ENCODE results near the gene ITGA11.

Gene ITGA11

DNA sequence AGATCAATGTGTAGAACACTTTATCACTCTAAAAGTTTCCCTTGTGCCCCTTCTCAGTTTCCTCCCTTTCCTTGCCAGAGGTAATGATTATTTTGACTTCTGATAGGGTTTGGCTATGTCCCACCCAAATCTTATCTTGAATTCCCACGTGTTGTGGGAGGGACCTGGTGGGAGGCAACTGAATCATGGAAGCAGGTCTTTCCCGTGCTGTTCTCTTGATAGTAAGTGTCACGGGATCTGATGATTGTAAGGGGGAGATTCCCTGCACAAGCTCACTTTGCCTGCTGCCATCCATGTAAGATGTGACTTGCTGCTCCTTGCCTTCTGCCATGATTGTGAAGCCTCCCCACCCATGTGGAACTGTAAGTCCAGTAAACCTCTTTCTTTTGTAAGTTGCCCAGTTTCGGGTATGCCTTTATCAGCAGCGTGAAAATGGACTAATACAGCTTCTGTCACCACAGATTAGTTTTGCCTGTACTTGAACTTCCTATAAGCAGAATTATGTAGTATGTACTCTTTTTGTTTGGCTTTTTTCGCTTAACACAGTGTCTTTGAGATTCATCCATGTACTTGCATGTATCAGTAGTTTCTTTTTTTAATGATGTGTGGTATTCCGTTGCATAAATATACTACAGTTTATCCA lies 147.2 kb downstream of the ITGA11 start:
- TF ChIP-seq POLR2A (IDR thresholded peaks at IDR 0.05; ENCODE audit: low read depth, low read length): no peak
- no peak for FAIRE-seq
- DNase-seq (ENCODE audit: insufficient read length, low spot score): no peak

DNA sequence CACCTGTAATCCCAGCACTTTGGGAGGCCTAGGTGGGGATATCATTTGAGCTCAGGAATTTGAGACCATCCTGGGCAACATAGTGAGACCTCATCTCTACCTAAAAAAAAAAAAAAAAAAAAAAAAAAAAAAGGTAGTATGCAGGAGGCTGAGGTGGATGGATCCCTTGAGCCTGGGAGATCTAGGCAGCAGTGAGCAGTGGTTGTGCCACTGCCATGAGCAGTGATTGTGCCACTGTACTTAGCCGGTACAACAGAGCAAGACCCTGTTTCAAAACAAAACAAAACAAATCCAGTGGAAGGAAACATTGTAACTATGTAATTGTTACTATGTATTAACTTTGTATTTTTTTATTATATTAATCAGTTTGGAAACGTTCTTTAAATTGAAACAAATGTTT lies 148.6 kb downstream of the ITGA11 start:
- DNase-seq (ENCODE audit: insufficient read length, low spot score): no peak
- no peak for FAIRE-seq
- TF ChIP-seq POLR2A (IDR thresholded peaks at IDR 0.05; ENCODE audit: low read depth, low read length): no peak

DNA sequence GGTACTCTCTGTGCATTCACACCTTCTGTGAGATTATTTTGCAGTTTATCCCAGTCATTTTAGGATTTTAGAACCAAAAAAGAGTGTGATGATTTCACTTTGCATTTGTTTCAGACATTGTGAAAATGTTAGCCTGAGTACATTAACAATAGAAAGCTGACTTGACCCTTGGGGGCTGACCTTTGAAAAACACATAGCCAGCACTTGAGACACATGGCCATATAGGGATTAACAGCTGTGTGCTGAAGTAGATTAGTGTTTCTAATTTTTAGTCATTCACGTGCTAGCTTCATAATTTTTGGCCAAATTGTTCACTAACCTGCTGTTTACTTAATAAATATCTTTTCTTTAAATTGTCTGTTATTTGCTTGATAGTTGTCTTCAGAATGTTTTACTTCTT lies 151.0 kb downstream of the ITGA11 start:
- DNase-seq (ENCODE audit: insufficient read length, low spot score) (no peak), FAIRE-seq (no peak)
- TF ChIP-seq POLR2A (IDR thresholded peaks at IDR 0.05; ENCODE audit: low read depth, low read length): no peak

DNA sequence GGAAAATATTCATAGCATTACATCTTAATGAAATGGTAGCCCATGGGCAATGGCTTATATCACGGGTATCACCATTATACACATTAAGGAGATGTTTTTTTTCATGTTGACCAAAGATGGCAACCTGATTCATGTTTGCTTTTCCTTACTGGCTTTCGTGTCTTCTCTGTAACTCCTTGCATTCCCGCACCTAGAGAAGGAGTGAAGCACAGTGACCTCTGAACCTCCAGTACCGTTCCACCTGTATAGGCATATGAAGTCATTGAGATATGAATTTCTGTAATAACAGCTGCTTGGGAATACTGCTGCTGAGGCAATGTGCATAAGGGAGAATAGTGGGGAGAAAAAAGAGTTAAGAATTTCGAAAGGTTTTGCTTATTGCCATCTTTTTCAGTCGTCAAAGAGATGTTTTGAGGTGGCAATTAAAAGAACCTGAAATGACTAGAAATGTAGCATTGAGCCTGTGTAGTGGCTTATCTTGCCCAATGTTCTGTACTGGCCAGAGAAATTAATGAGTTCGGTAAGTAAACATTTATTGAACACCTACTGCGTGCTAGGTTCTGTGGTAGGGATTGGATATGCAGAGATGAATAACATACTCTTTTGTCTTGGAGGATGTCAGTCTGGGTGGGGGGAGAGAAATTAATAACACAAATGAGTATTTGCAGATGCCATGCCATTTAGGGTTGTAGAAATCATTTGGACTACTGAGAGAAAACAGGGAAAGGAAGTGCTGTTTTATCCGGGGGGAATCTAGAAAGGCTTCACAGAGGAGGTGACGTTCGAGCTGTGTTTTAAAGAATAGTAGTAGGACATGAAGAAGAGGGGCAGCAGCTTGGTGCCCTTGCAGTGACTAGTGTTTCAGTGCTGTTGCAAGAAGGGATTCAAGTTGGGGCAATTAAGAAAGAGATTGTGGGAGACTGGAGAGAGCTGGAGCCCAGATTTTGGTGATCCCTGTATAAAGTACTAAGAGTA lies 151.9 kb downstream of the ITGA11 start:
- no peak for TF ChIP-seq POLR2A (IDR thresholded peaks at IDR 0.05; ENCODE audit: low read depth, low read length)
- FAIRE-seq: no peak
- no peak for DNase-seq (ENCODE audit: insufficient read length, low spot score)

DNA sequence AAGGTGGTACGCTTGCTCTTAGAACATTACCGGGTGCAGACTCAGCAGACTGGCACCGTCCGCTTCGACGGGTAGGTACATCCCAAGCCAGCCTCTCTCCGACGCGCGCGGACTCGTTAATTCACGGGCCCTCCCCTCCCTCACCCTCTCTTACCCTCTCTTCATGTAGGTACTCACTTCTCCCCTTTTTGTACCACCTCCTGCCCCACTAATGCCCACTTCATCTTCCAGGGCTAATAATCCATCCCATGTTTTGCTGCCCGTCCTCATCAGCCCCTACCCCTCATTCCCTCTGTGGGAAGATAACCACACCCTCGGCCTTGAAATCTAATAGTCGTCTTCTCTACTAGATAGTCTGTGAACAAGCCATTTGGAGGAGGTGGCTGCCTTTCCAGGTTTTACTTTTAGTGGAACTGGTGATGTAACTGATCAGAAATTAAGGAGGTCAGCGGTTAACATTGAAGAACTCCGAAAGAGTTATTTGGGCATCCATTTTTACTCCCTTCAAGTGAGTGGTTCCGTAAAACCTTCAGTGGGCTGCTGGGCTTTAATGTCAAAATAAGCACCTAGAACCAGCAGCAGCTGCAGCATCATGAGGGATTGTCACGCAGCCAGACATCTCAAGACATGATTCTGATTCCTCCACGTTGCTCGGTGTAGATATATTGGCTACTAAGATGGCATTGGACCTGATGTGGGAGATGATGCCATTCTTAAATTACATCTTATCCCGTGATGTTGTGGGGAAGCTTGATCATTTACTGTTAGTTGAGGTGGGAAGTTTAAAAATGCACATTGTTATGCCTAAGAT lies 153.2 kb downstream of the ITGA11 start:
- TF ChIP-seq POLR2A (IDR thresholded peaks at IDR 0.05; ENCODE audit: low read depth, low read length): no peak
- no peak for FAIRE-seq
- DNase-seq (ENCODE audit: insufficient read length, low spot score): no peak

DNA sequence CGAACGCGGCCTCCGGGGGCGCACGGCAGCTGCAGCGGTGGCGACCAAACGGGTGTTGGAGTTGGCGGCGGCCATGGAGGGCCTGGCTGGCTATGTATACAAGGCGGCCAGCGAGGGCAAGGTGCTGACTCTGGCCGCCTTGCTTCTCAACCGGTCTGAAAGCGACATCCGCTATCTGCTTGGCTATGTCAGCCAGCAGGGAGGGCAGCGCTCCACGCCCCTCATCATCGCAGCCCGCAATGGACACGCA lies 153.7 kb downstream of the ITGA11 start:
- FAIRE-seq: no peak
- no peak for DNase-seq (ENCODE audit: insufficient read length, low spot score)

DNA sequence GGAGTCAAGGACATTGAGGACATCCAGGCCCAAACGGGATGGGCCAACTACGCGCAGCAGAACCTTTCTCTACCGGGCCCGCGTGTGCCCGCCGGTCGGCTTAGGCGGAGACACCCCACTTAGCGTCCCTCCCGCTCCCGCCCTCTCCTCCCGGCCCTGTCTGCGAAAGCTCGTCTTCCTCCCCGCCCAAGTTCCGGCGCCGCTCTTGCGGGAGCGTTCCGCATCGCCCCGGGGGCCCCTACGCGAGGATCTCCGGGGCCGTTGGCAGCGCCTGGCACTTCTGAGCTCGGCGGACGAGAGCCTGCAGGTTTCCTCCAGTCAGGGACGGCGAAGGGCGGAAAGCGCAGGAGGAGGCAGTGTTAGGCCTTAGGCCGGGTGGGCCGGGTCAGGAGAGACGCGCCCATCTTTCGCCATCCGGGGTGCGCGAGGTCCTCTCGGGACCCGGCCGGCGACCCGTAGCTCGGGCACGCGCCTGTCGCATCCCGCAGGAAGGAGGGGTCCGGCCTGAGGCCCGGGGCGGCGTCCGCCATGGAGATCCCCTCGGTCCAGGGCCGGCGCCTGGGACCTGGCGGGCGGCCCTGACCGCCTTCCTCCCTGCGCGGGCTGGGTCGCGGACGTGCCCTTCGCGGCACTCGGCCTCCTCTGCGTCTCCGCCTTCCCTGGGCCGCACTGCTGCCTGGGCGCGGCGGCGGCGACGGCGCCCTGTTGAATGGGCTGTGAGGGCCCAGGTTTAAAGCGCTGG lies 154.2 kb downstream of the ITGA11 start, which contains the start of gene FEM1B:
Gene FEM1B, plus strand, starts transcription at position 143 of the 742 bp plus-strand sequence. CDS start 673 bp downstream, outside the sequence.
- no peak for FAIRE-seq
- peak; percentile 36 for TF ChIP-seq POLR2A (IDR thresholded peaks at IDR 0.05; ENCODE audit: low read depth, low read length)

More for the DNA sequence above, 153.7 kb downstream of the ITGA11 start:
- TF ChIP-seq POLR2A (IDR thresholded peaks at IDR 0.05; ENCODE audit: low read depth, low read length): no peak

DNA sequence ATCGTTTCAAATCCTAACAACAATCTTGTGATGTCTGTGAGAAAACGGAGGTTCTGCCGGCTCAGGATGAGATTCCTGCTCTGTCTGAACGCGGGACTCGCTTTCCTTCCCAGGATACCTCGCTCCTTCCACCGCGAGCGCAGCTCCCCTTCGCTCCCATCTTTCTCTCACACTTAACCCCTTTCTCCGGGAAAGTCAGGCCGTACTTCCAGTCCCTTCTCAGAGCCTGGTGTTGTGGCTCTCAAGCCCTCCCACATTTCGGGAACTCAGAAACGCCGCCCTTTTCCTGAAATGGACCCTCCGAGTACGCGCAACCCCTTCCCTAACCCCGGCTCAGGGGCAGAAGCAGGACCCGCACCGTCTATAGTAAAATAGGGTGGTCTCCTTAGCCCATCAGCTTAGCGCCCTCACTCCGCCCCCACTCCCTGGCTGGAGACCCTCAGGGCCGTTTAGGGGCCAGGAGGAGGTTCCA lies 154.8 kb downstream of the ITGA11 start:
- no peak for DNase-seq (ENCODE audit: insufficient read length, low spot score)
- no peak for FAIRE-seq
- no peak for TF ChIP-seq POLR2A (IDR thresholded peaks at IDR 0.05; ENCODE audit: low read depth, low read length)

More for the DNA sequence above, 154.2 kb downstream of the ITGA11 start, which contains the start of gene FEM1B:
- peak; percentile 52 for DNase-seq (ENCODE audit: insufficient read length, low spot score)

DNA sequence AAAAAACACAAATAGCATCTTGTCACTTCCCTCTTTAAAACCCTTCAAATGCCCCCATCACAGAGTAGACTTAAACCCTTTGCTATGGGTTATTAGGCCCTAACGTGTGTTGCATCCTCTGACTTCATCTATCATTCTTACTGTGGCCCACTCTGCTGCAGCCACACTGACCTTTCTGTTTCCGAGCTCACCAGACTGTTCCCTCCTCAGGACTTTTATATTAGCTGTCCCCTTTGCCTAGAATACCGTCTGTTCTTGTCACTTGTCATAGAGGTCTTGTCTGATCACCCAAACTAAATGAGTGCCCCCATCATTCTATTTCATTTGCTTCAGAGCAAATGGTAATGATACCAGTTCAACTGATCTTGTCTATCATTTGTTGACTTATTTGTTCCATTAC lies 155.3 kb downstream of the ITGA11 start:
- DNase-seq (ENCODE audit: insufficient read length, low spot score) (no peak), FAIRE-seq (no peak)
- no peak for TF ChIP-seq POLR2A (IDR thresholded peaks at IDR 0.05; ENCODE audit: low read depth, low read length)

DNA sequence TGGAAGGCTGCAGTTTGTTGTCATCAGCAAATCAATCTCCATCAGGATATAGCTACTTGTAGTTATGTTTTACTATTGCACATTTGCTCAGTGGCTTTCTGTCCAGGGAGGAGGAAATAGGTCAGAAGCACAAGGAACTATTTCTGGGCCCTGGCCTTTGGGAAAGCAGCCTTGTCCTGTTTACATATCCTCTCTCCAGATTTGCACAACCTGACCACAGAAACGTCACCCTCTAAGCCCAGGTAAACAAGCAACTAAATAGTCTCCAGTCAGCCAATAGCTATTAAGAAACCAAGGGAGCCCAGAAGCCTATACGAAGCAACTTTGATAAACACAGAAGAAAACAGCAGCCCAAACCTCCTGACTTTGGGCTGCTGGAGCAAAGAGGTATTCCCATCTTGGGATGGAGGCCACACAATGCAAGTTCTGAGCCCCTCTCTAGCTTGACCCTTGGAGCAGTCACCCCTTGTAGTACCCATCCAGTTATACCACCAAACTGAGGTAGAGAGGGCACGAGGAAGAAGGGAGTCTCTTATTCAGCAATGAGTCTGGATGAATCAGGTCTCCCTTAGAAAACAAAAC lies 156.7 kb downstream of the ITGA11 start:
- DNase-seq (ENCODE audit: insufficient read length, low spot score) (no peak), FAIRE-seq (no peak)
- TF ChIP-seq POLR2A (IDR thresholded peaks at IDR 0.05; ENCODE audit: low read depth, low read length): no peak

DNA sequence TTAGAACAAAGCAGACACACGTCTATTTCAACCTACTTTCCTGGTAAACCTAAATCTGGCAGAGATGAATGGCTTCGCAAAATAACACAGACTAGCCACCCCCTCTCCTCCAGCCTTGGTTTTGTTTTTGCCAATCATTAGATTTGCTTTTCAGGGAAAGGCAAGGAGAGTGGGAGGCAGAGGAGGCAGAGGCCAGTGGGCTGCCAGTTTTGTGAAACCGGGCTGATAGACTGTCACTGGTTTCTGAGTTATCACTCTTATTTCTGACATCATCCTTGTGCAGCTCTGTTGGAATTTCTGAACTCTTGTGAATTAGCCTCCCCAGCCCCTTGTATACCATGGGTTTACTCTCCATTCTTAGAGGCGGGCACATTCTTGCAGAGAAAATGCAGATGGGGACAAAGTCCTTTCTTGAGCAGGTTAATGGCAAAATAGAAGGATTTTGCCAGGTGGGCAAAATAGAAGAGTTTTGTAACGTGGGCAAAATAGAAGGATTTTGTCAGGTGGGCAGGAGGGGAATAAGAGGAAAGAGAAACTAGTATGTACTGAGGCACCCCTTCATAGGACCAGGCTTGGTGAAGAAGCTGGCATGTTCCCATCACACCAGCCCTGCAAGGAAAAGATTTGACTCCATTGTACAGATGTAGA lies 157.6 kb downstream of the ITGA11 start:
- FAIRE-seq (no peak), DNase-seq (ENCODE audit: insufficient read length, low spot score) (no peak)
- no peak for TF ChIP-seq POLR2A (IDR thresholded peaks at IDR 0.05; ENCODE audit: low read depth, low read length)

DNA sequence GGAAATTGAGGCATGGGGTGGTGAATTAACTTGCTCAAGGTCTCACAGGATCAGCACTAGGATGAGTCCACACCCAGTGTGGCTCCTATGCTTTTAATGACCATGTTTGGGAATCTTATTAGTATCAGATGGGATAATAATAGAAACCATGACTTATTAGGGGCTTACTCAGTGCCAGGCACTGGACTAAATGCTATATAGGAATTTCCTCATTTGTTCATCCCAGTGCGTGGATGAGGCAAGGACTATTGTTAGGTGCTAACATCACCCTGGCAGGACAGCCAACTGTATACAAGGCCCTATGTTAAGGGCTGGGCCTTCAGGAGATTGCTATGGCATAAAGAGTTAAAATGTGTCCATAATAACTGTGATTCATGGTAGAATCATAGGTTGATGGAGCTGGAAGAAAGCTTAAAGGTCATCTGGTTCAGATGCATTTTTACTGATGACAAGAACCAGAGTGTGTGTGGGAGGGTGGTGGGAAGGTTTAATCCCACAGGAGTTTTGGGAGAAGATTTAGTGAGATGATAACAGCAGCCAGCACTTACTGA lies 159.2 kb downstream of the ITGA11 start:
- FAIRE-seq (no peak), DNase-seq (ENCODE audit: insufficient read length, low spot score) (peak; percentile 12)
- TF ChIP-seq POLR2A (IDR thresholded peaks at IDR 0.05; ENCODE audit: low read depth, low read length): no peak

Measured in H54 (cell line).